ENCODE measurements around the gene PPIL3.

DNA sequence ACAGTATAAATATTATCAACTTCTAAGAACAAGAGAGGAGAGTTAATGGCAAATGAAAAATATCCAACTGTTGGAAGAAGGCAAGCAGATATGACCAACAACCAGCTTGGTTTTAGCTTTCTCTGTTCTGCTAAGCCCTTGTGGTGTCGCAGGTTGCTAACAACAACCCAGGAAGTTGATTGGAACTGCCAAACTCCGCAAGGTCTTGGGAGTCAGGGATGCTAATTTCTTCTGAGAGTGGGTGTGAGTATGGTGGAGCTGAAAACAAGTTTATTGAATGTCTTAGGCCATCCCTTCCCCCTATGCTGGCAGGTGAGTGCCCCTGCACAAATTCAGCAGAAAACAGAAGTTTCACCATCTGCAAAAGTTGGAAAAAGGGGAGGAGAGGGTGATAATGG lies 59.6 kb downstream of the PPIL3 start:
- no peak for TF ChIP-seq POLR2A (IDR thresholded peaks at IDR 0.05; ENCODE audit: low read depth, low read length)
- TF ChIP-seq TAF1 (IDR thresholded peaks at IDR 0.05; ENCODE audit: low read depth, low read length), result no peak
- TF ChIP-seq POLR2AphosphoS5 (IDR thresholded peaks at IDR 0.05; ENCODE audit: low read depth, low read length), result no peak
- TF ChIP-seq SPI1 (IDR thresholded peaks at IDR 0.05; ENCODE audit: low read depth, low read length), result no peak
- no peak for TF ChIP-seq POU2F2 (IDR thresholded peaks at IDR 0.05; ENCODE audit: low read depth, low read length)

All from GM12891 (cell line).